GM12865 (cell line): ENCODE measurements around the gene ZBTB6.

Experiments used
- DNase-seq: peaks from one replicate; pipeline ENCODE4 v3.0.0; 2010; ENCODE audit warnings: low read depth
- H3K4me3 ChIP-seq: 2 replicates; pipeline ENCODE4 v1.5.1; 2011; ENCODE audit warnings: mild to moderate bottlenecking, low read depth, low read length, control low read depth
- CTCF ChIP-seq: IDR thresholded peaks from 2 replicates; pipeline ENCODE4 v1.5.1; 2011; ENCODE audit warnings: low read length, control low read depth, low read depth, inconsistent platforms; ENCODE audit not compliant: insufficient read depth; ENCODE audit errors: missing control alignments

Gene ZBTB6, protein sequence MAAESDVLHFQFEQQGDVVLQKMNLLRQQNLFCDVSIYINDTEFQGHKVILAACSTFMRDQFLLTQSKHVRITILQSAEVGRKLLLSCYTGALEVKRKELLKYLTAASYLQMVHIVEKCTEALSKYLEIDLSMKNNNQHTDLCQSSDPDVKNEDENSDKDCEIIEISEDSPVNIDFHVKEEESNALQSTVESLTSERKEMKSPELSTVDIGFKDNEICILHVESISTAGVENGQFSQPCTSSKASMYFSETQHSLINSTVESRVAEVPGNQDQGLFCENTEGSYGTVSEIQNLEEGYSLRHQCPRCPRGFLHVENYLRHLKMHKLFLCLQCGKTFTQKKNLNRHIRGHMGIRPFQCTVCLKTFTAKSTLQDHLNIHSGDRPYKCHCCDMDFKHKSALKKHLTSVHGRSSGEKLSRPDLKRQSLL

DNA sequence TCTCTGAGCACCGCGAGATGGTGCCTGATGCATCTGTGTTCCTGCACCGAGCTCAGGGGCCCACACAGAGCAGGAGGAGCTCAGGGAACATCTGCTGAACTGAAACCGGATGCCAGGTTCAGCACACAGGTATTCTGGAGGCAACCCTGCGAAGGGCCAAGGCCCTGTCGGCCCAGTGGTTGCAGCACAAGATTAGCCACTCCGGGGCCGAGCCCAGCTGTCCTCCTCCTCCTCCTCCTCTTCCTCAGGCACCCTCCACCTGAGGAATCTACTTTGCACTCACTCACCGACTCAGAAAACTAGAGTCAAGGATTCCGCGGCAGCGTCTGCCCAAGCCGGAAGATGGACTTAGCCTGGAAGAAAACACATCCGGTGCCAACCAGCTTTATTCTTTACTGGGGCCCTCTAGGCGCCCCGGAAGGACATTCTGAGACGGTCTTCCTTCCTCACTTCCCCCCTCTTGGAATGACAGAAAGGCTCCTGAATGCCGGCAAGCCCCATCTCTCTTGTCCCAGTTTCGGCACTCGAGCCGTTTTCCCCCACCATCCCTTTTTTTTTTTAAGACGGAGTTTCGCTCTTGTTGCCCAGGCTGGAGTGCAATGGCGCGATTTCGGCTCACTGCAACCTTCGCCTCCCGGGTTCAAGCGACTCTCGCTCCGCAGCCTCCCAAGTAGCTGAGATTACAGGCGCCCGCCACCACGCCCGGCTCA, at the start of gene ZBTB6:
ZBTB6 (minus strand) TSS at position 360 of the 710 bp plus-strand sequence. CDS start 1,251 bp downstream, outside the sequence.
- TF ChIP-seq CTCF, result no peak

DNA sequence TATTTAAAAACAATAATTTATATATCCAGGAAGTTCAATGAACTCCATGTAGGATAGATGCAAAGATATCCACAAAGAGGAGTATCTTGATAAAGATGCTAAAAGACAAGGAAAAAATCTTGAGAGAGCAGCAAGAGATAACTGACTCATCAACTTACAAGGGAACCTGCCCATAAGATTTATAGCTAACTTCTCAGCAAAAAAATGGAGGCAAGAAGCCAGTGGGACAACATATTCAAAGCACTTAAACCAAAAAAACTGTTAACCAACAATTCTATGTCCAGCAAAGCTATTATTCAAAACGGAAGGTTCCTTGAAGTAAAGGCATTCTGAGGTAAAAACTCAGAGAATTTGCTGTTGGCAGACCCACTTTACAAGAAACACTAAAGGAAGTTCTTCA, 48.0 kb upstream of the ZBTB6 start:
- DNase-seq, result no peak
- H3K4me3 ChIP-seq, result no peak overlapping the region
- no peak for TF ChIP-seq CTCF

More for the DNA sequence above, at the start of gene ZBTB6:
- peak; percentile 96 for DNase-seq
- peak within 1 kb of the TSS; percentile 94 for H3K4me3 ChIP-seq

- H3K4me3 ChIP-seq, result no peak overlapping the region
- no peak for DNase-seq
- no peak for TF ChIP-seq CTCF
Observed at GRCh38 chr9:122955961-122956360, 42.8 kb upstream of the ZBTB6 start.

- H3K4me3 ChIP-seq, result no peak overlapping the region
- DNase-seq, result no peak
- TF ChIP-seq CTCF, result no peak
Observed at GRCh38 chr9:122954253-122954691, 41.1 kb upstream of the ZBTB6 start.

DNA sequence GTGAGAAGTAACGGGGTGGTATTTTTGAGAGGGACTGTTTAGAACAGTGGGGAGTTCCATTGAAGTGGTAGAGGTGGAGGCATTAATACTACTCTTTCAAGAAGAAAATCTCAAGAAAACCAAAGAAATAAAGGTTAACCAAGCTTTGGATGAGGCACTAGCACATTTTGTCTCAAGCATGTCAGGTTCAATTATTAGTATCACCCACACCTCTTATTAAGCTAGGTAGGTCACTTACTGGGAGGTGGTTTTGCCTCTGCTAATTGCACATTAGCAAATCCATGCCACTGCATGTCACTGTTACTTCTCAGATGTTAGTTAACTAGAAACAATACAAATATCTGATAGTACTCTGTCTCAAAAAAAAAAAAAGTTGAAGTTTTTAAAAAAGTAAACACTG, 37.9 kb upstream of the ZBTB6 start:
- H3K4me3 ChIP-seq, result no peak overlapping the region
- TF ChIP-seq CTCF, result no peak
- no peak for DNase-seq

DNA sequence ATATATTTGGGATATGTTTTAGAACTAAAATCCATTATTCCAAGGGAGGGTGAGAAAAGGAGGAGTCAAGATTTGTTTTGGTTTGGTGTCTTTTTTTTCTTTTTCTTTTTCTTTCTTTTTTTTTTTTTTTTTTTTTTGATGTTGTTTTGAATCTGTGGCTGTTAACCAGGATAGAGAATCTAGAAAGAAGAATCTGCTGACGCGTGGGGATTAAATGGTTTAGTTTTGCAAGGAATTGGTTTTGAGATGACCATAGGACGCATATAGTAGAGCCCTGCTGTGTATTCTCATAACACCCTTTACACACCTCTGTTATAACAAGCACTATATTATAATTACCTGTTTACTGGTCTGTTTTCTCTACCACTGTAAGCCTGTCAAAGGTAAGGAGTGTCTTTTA, 37.1 kb upstream of the ZBTB6 start:
- TF ChIP-seq CTCF, result no peak
- H3K4me3 ChIP-seq, result no peak overlapping the region
- no peak for DNase-seq
